Measurements from ENCODE around the gene THRA.

THRA gene

GRCh38 chr17:40084477-40084876 lies 21.7 kb downstream of the THRA start:
- no peak overlapping the region for H3K4me3 ChIP-seq (ENCODE audit: low read length, poor library complexity, severe bottlenecking)
- H3K9ac ChIP-seq (ENCODE audit: low read depth, low read length, poor library complexity, severe bottlenecking), result no peak overlapping the region
- H3F3A ChIP-seq (ENCODE audit: low read depth), result no peaks in the 10 kb centered on the region
- peaks cover 23% of the 10 kb centered on the region; the same call in 1 of the 2 replicates for H3K36me3 ChIP-seq (ENCODE audit: insufficient read depth, low read length)
- no peaks in the 10 kb centered on the region for H3K4me1 ChIP-seq (ENCODE audit: insufficient read depth, low read length, poor library complexity, severe bottlenecking)
- H2AFZ ChIP-seq (ENCODE audit: low read length), result no peak overlapping the region
- TF ChIP-seq EZH2phosphoT487 (IDR thresholded peaks at IDR 0.05; ENCODE audit: borderline replicate concordance) (no peak), CTCF (conservative IDR thresholded peaks at IDR 0.05; ENCODE audit: low read length) (no peak)
- no peaks in the 10 kb centered on the region for H3K79me2 ChIP-seq (ENCODE audit: insufficient read depth, low read length)
- no peaks in the 10 kb centered on the region for H4K20me1 ChIP-seq (ENCODE audit: insufficient read depth, low read length, poor library complexity, severe bottlenecking)
- no peaks in the 10 kb centered on the region for H3K27me3 ChIP-seq (ENCODE audit: insufficient read depth, low read length, poor library complexity, severe bottlenecking)
- H3K4me2 ChIP-seq (ENCODE audit: low read depth, low read length, poor library complexity, severe bottlenecking), result no peak overlapping the region
- H3K9me3 ChIP-seq (ENCODE audit: insufficient read depth, low read depth, low read length), result no peaks in the 10 kb centered on the region
- H3K9me2 ChIP-seq (replicated peaks; ENCODE audit: low read depth, low read length), result no peaks in the 10 kb centered on the region

- H3K9ac ChIP-seq (ENCODE audit: low read depth, low read length, poor library complexity, severe bottlenecking), result no peak overlapping the region
- no peak overlapping the region for H3K4me3 ChIP-seq (ENCODE audit: low read length, poor library complexity, severe bottlenecking)
- TF ChIP-seq CTCF (conservative IDR thresholded peaks at IDR 0.05; ENCODE audit: low read length) (peak; percentile 84), EZH2phosphoT487 (IDR thresholded peaks at IDR 0.05; ENCODE audit: borderline replicate concordance) (no peak)
- H3K4me1 ChIP-seq (ENCODE audit: insufficient read depth, low read length, poor library complexity, severe bottlenecking), result no peaks in the 10 kb centered on the region
- H3K9me3 ChIP-seq (ENCODE audit: insufficient read depth, low read depth, low read length), result no peaks in the 10 kb centered on the region
- H3F3A ChIP-seq (ENCODE audit: low read depth), result no peaks in the 10 kb centered on the region
- no peaks in the 10 kb centered on the region for H3K79me2 ChIP-seq (ENCODE audit: insufficient read depth, low read length)
- H3K36me3 ChIP-seq (ENCODE audit: insufficient read depth, low read length), result peaks cover 25% of the 10 kb centered on the region; the same call in 1 of the 2 replicates
- no peaks in the 10 kb centered on the region for H3K9me2 ChIP-seq (replicated peaks; ENCODE audit: low read depth, low read length)
- no peak overlapping the region for H2AFZ ChIP-seq (ENCODE audit: low read length)
- H3K4me2 ChIP-seq (ENCODE audit: low read depth, low read length, poor library complexity, severe bottlenecking), result no peak overlapping the region
- no peaks in the 10 kb centered on the region for H3K27me3 ChIP-seq (ENCODE audit: insufficient read depth, low read length, poor library complexity, severe bottlenecking)
- H4K20me1 ChIP-seq (ENCODE audit: insufficient read depth, low read length, poor library complexity, severe bottlenecking), result no peaks in the 10 kb centered on the region
These were observed 23.6 kb downstream of the THRA start for GRCh38 chr17:40086150-40087044.

GRCh38 chr17:40087049-40087794 lies 24.5 kb downstream of the THRA start:
- Histone ChIP-seq H4K20me1 (ENCODE audit: insufficient read depth, low read length, poor library complexity, severe bottlenecking) (no peaks in the 10 kb centered on the region), H3K9me3 (ENCODE audit: insufficient read depth, low read depth, low read length) (no peaks in the 10 kb centered on the region), H3K27me3 (ENCODE audit: insufficient read depth, low read length, poor library complexity, severe bottlenecking) (no peaks in the 10 kb centered on the region), H3K36me3 (ENCODE audit: insufficient read depth, low read length) (peaks cover 25% of the 10 kb centered on the region; the same call in 1 of the 2 replicates), H2AFZ (ENCODE audit: low read length) (no peak overlapping the region), H3K9ac (ENCODE audit: low read depth, low read length, poor library complexity, severe bottlenecking) (no peak overlapping the region), H3K4me3 (ENCODE audit: low read length, poor library complexity, severe bottlenecking) (no peak overlapping the region), H3K4me1 (ENCODE audit: insufficient read depth, low read length, poor library complexity, severe bottlenecking) (no peaks in the 10 kb centered on the region), H3K4me2 (ENCODE audit: low read depth, low read length, poor library complexity, severe bottlenecking) (no peak overlapping the region), H3K9me2 (replicated peaks; ENCODE audit: low read depth, low read length) (no peaks in the 10 kb centered on the region), H3K79me2 (ENCODE audit: insufficient read depth, low read length) (no peaks in the 10 kb centered on the region), H3F3A (ENCODE audit: low read depth) (no peaks in the 10 kb centered on the region)
- TF ChIP-seq CTCF (conservative IDR thresholded peaks at IDR 0.05; ENCODE audit: low read length) (no peak), EZH2phosphoT487 (IDR thresholded peaks at IDR 0.05; ENCODE audit: borderline replicate concordance) (no peak)

All from Loucy (cell line).